ENCODE results near the gene TBR1. TPM values are rescaled to one million over a fixed set of nuclear protein-coding genes. Genes with fewer than 3 reads are reported as not detected.

Gene TBR1
- total RNA-seq, 2 experiments from 2014 or later: not detected

Other genes with a start within 250 kb of the TBR1 start
- 10 to 100 TPM; 56.1 to 56.2 TPM for gene PSMD14, start 107.9 kb upstream of the TBR1 start, total RNA-seq
- under 1 TPM; 0.42 to 0.50 TPM for gene SLC4A10, start 208.1 kb downstream of the TBR1 start, total RNA-seq